ENCODE data around the gene CDK11B.

DNA sequence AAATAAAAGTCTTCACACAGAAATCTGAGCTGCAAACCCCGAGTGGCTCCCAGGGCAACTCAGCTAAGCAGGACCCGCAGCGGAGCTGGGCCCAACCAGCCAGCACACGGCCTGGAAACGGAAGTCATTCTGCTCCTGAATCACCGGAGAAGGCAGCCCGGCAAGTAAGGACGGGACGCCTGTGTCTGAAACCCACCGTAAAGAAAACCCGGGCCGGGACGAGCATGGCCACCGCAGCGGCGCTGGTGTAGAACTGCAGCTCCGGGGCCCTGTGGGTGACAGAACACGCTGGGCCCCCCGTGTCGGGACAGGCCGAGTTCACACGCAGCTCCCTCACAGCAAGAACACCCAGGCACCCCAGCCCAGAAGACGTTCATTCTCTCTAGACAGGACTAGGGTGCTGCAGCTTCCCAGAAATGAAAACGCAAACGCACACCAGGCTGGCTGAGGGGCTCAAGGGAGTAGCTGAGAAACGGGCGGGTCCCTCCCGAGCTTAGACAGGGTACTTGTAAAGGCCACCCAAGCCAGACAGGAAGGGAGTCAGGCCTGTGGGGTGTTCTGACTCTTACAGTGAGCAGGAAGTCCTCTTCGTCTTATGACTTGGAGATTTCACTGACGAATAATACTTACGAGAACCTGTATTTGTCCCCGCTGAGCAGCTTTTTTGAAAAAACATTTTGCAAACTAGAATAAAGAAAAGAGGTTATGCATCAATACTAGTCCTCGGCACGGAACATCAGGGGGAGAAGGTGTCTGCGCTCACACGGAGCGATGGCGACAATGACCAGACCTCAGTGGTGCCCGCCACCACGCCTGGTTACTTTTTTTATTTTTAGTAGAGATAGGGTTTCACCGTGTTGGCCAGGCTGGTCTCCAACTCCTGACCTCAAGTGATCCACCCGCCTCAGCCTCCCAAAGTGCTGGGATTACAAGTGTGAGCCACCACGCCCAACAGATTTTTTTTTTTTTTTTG lies 10.9 kb upstream of the CDK11B start:
- TF ChIP-seq, protein P1, sequence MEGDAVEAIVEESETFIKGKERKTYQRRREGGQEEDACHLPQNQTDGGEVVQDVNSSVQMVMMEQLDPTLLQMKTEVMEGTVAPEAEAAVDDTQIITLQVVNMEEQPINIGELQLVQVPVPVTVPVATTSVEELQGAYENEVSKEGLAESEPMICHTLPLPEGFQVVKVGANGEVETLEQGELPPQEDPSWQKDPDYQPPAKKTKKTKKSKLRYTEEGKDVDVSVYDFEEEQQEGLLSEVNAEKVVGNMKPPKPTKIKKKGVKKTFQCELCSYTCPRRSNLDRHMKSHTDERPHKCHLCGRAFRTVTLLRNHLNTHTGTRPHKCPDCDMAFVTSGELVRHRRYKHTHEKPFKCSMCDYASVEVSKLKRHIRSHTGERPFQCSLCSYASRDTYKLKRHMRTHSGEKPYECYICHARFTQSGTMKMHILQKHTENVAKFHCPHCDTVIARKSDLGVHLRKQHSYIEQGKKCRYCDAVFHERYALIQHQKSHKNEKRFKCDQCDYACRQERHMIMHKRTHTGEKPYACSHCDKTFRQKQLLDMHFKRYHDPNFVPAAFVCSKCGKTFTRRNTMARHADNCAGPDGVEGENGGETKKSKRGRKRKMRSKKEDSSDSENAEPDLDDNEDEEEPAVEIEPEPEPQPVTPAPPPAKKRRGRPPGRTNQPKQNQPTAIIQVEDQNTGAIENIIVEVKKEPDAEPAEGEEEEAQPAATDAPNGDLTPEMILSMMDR (IDR thresholded peaks at IDR 0.05): no peak
- TF ChIP-seq POLR2A (IDR thresholded peaks at IDR 0.05): no peak

Data from thyroid gland (tissue), 4 donors.